HL-60/S4 treated with phorbol 12-myristate 13-acetate at 8.2 ng/mL for 4 days and 3 days (cell line): ENCODE measurements around the gene SH3TC2.
"Not testable (repeated sequence)": the region's sequence is repeated elsewhere in the genome, so short reads cannot be mapped to it uniquely, and the experiment has no call there.

Experiments used
- in situ Hi-C: fragments of 300-500 bp; cut with MboI; formaldehyde crosslinking; loops from 2 replicates; pipeline ENCODE4 v1.15.0; 2022; ENCODE audit warnings: low sequenced_read_pairs

SH3TC2 gene

DNA sequence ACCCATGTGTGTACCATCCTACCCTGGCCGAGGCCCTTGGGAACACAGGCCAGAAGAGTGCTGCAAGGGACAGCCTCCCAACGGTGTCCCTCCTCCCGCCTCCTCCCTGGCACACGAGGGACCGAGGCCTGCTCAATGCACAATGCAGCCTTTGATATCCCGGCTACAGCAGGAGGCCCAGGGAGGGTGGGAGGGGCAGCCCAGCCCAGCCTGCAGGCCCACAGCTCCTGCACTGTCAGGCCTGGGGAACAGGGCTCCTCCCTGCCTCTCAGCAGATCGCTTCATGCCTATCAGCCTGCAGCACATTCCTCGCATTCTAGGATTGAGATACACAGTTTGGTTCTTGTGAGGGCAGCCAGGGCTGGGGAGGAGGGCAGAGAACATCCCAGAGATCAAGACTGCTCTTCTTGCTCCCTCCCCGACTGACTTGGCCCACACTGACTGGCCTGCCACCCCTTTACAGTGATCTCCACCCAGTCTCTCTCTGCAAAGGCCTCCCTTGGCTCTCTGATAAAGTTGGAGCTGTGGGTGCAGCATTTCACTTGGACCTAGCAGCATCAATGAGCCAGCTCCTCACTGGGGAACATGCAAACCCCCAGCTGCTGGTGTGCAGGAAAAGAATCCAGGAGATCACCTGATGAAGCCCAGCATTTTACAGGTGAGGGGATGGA lies at the start of gene SH3TC2:
Gene SH3TC2 (minus strand): TSS at position 46 of the 671 bp plus-strand sequence. CDS start 40 bp downstream, at position 6.
- in situ Hi-C loops, result no loop called here

- in situ Hi-C loops, result loop anchor here (25.0 kb wide), 1 partner anchor 373 kb away; no protein-coding TSS in a partner anchor
These were observed 47.5 kb upstream of the SH3TC2 start for GRCh38 chr5:149110406-149110805.

- in situ Hi-C loops, result loop anchor here (25.0 kb wide), 1 partner anchor 371 kb away; no protein-coding TSS in a partner anchor
These were observed 45.9 kb upstream of the SH3TC2 start for GRCh38 chr5:149108651-149109280.

DNA sequence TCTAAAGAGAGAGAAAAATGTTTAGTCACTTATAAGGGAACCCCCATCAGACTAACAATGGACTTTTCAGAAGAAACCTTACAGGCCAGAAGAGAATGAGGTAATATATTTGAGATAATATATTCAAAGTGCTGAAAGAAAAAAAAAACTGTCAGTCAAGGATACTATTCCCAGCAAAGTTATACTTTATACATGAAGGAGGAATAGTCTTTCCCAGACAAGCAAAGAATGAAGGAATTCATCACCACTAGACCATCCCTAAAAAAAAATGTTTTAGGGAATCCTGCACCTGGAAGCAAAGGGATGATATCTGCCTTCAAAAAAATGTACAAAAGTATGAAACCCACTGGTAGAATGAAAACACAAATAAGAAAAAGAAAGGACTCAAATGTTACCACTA lies 37.5 kb upstream of the SH3TC2 start:
- in situ Hi-C loops, result loop anchor here (25.0 kb wide), 1 partner anchor 363 kb away; no protein-coding TSS in a partner anchor

DNA sequence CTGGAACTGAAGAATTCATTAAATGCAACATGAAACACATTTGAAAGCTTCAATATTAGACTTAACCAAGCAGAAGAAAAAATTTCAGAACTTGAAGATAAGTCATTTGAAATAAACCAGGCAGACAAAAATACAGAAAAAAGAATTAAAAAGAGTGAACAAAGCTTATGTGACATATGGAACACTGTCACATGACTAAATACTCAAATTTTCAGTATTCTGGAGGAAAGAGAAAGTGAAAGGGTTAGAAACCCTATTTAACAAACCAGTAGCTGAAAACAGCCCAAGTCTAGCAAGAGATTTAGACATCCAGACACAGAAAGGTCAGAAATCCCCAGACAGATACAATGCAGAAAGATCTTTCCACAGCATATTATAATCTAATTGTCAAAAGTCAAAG lies 37.1 kb upstream of the SH3TC2 start:
- in situ Hi-C loops, result loop anchor here (25.0 kb wide), 1 partner anchor 363 kb away; no protein-coding TSS in a partner anchor

GRCh38 chr5:149094996-149095395 lies 32.1 kb upstream of the SH3TC2 start:
- in situ Hi-C loops, result no loop called here

GRCh38 chr5:149093625-149094024 lies 30.8 kb upstream of the SH3TC2 start:
- in situ Hi-C loops, result no loop called here

DNA sequence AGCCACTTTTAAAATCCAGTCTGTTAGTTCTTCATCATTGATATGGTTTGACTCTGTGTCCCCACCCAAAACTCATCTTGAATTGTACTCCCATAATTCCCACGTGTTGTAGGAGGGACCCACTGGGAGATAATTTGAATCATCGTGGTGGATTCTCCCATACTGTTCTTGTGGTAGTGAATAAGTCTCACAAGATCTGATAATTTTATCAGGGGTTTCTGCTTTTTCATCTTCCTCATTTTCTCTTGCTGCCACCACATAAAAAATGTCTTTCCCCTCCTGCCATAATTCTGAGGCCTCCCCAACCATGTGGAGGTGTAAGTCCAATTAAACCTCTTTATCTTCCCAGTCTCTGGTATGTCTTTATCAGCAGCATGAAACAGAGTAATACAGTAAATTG lies 26.9 kb upstream of the SH3TC2 start:
- in situ Hi-C loops, result no loop called here

DNA sequence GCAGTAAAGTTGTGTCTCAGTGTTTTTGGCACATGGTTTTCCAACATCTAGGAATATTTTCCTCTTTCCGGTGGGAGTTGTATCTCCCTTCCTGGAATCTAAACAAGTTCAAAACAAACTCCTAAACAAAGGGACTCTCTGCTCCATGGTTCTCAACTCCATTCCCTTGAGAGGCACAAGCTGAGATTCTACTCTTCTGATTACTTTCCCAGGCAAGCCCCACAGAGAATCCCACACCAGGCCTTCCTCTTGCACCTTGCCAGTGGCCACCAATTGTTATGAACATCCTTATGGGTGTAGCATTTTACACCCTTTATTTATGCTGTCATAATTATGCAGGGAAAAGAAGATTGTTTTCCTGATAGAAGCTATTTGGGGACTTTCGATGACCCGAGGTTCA lies 25.8 kb upstream of the SH3TC2 start:
- in situ Hi-C loops, result no loop called here

- in situ Hi-C loops, result no loop called here
These were observed 21.0 kb upstream of the SH3TC2 start for GRCh38 chr5:149083846-149084245.

DNA sequence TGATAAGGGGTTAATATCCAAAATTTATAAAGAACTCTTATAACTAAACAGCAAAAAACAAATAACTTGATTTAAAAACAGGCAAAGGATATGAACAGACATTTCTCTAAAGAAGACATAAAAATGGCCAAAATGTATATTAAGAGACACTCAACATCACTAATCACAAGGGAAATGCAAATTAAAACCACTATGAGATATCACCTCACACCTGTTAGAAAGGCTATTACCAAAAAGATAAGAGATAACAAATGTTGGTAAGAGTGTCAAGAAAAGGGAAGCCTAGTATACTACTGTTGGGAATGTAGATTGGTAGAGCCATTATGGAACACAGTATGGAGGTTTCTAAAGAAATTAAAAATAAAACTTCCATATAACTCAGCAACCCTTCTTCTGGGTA lies 19.4 kb upstream of the SH3TC2 start:
- in situ Hi-C loops, result no loop called here

- in situ Hi-C loops, result no loop called here
These were observed 17.4 kb upstream of the SH3TC2 start for GRCh38 chr5:149080294-149080693.

GRCh38 chr5:149079883-149080282 lies 17.0 kb upstream of the SH3TC2 start:
- in situ Hi-C loops, result no loop called here

GRCh38 chr5:149074071-149074470 lies 11.2 kb upstream of the SH3TC2 start:
- in situ Hi-C loops, result not testable (repeated sequence)

GRCh38 chr5:149073213-149073612 lies 10.4 kb upstream of the SH3TC2 start:
- in situ Hi-C loops, result no loop called here

GRCh38 chr5:149072791-149073190 lies 9.9 kb upstream of the SH3TC2 start:
- in situ Hi-C loops, result no loop called here

GRCh38 chr5:149072376-149072775 lies 9.5 kb upstream of the SH3TC2 start:
- in situ Hi-C loops, result no loop called here

DNA sequence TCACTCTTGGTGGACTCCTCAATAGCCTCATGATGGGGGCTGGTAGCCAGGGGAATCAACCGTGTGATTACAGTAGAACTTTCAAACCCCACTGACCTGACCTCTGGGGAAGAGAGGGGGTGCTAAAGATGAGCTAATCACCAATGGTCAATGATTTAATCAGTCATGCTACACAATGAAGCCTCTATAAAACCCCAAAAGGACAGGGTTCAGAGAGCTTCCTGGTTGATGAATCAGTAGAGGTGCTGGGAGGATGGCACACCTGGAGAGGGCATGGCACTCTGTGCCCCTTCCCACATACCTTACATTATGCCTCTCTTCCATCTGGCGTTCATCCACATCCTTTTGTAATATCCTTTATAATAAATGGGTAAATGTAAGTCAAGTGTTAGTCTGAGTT lies 8.9 kb upstream of the SH3TC2 start:
- in situ Hi-C loops, result no loop called here

DNA sequence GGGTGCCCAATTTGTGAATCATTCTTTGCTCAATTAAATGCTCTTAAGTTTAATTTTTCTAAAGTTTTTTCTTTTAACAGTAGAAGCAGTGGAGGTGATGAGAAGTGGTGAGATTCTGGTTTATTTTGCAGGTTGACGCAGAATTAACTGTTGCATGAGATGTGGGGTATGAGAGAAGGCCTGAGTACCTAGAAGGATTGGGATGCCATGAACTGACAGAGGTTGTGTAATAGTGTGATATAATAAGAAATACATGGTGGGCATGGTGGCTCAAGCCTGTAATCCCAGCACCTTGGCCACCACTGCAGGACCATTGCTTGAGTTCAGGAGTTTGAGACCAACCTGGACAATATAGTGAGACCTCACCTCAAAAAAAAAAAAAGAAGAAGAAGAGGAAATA lies 8.4 kb upstream of the SH3TC2 start:
- in situ Hi-C loops, result no loop called here

GRCh38 chr5:149069711-149070110 lies 6.8 kb upstream of the SH3TC2 start:
- in situ Hi-C loops, result no loop called here

GRCh38 chr5:149063896-149064478 lies 1.1 kb upstream of the SH3TC2 start:
- in situ Hi-C loops, result no loop called here

GRCh38 chr5:149062371-149063016 lies 368 bp downstream of the SH3TC2 start:
- in situ Hi-C loops, result no loop called here
